Esophagus muscularis mucosa (tissue), 3 donors: ENCODE measurements around the gene DYNC2I2.

ENCODE experiments used
- CTCF ChIP-seq, 3 experiments: fragments of 200-600 bp in 2 of 3; fragments of 450-650 bp in 1 of 3; sonication (generic) in 2 of 3; IDR thresholded peaks; one replicate each; pipeline ENCODE4 v1.5.1; 2017 to 2019; ENCODE audit warnings: antibody characterized with exemption in 3 of 3, mild to moderate bottlenecking in 2 of 3, moderate library complexity in 1 of 3
- POLR2A ChIP-seq: fragments of 450-650 bp; IDR thresholded peaks from one replicate; pipeline ENCODE4 v1.6.1; 2017; ENCODE audit warnings: antibody characterized with exemption, moderate library complexity, mild to moderate bottlenecking, low read depth

GRCh38 chr9:128603697-128604096 lies 53.0 kb downstream of the DYNC2I2 start:
- TF ChIP-seq CTCF (IDR thresholded peaks at IDR 0.05) (no peak), POLR2A (no peak)
